GM12878 (cell line): ENCODE measurements around the gene ADAMTS14. TPM values are rescaled to one million over a fixed set of nuclear protein-coding genes. Genes with fewer than 3 reads are reported as not detected.

Experiments
- ATAC-seq: fragments of 200-7000 bp; cut with Tn5 transposase; 3 replicates; pipeline ENCODE4 v1.9.1; 2020; ENCODE audit warnings: mild to moderate bottlenecking, moderate library complexity
- BruUV-seq: library from RNA; stranded (reverse); fragments of 400-500 nt; replicated peaks from 2 replicates; lab custom pipeline; 2021; lab: Mats Ljungman, UMichigan
- CTCF ChIA-PET: fragments of 300-600 bp; sonication (Branson Sonifier 250); formaldehyde crosslinking; extraction: SDS; loops from one replicate; lab custom pipeline; 2021; ENCODE audit warnings: inconsistent platforms; lab: Yijun Ruan, JAX
- POLR2A ChIA-PET: fragments of 350-600 bp; formaldehyde crosslinking; extraction: SDS; loops from one replicate; lab custom pipeline; 2021; ENCODE audit warnings: inconsistent platforms; lab: Charles Lee
- RAD21 ChIA-PET: fragments of 300-600 bp; sonication (Branson Sonifier 250); formaldehyde crosslinking; loops from one replicate; lab custom pipeline; 2023; ENCODE audit warnings: antibody characterized with exemption; ENCODE audit not compliant: unreplicated experiment; lab: Charles Lee
- SMC1A ChIA-PET: fragments of 300-600 bp; sonication (Branson Sonifier 250); formaldehyde crosslinking; loops from one replicate; lab custom pipeline; 2023; ENCODE audit not compliant: unreplicated experiment, uncharacterized antibody; lab: Charles Lee
- DNase-seq: peaks from one replicate; pipeline ENCODE4 v3.0.0-alpha.2; 2011; ENCODE audit warnings: low read depth, low spot score
- FAIRE-seq: peaks from 3 replicates; lab custom pipeline; 2011; peaks lifted over from hg19 to GRCh38; lab: Jason Lieb, UNC
- H2AFZ ChIP-seq: 2 replicates; pipeline ENCODE4 v1.6.0; 2011; ENCODE audit warnings: low read depth, low read length, control low read depth; ENCODE audit not compliant: control insufficient read depth
- H3K27ac ChIP-seq: 2 replicates; pipeline ENCODE4 v1.5.1; 2011; ENCODE audit warnings: control low read depth; ENCODE audit not compliant: control insufficient read depth, insufficient read depth
- H3K27me3 ChIP-seq, 2 experiments: replicated peaks in 1 of 2; 2 replicates each; pipeline versions ENCODE4 v1.6.0 to v1.6.1; 2011; ENCODE audit warnings: low read length in 1 of 2; ENCODE audit not compliant: control insufficient read depth in 2 of 2, insufficient read depth in 2 of 2
- H3K36me3 ChIP-seq, 2 experiments: 2 replicates each; pipeline ENCODE4 v1.5.1; 2011; ENCODE audit warnings: low read length in 1 of 2; ENCODE audit not compliant: control insufficient read depth in 2 of 2, insufficient read depth in 2 of 2
- H3K4me1 ChIP-seq: 2 replicates; pipeline ENCODE4 v1.6.1; 2011; ENCODE audit warnings: mild to moderate bottlenecking, low read length, moderate library complexity, mixed read lengths; ENCODE audit not compliant: control insufficient read depth, insufficient read depth
- H3K4me2 ChIP-seq: 2 replicates; pipeline ENCODE4 v1.6.0; 2011; ENCODE audit warnings: control low read depth; ENCODE audit not compliant: control insufficient read depth, insufficient read depth
- H3K4me3 ChIP-seq: fragments of 200-600 bp; sonication (generic); 2 replicates; pipeline ENCODE4 v1.5.1; 2016
- H3K79me2 ChIP-seq: 2 replicates; pipeline ENCODE4 v1.6.0; 2011; ENCODE audit warnings: low read length; ENCODE audit not compliant: control insufficient read depth, insufficient read depth
- H3K9ac ChIP-seq: 2 replicates; pipeline ENCODE4 v1.8.0; 2011; ENCODE audit warnings: low read length, control low read depth, mixed read lengths; ENCODE audit not compliant: control insufficient read depth, insufficient read depth
- H3K9me3 ChIP-seq: replicated peaks from 3 replicates; pipeline ENCODE4 v1.5.1; 2011; ENCODE audit warnings: mild to moderate bottlenecking, low read length; ENCODE audit not compliant: control insufficient read depth, insufficient read depth
- H4K20me1 ChIP-seq: 2 replicates; pipeline ENCODE4 v1.6.0; 2011; ENCODE audit not compliant: control insufficient read depth, insufficient read depth
- BRCA1 ChIP-seq: IDR thresholded peaks from 2 replicates; pipeline ENCODE4 v1.6.1; 2011; ENCODE audit warnings: low read depth, low read length, improper control_type of control experiment
- CREB1 ChIP-seq: IDR thresholded peaks from 2 replicates; pipeline ENCODE4 v1.6.1; 2012; ENCODE audit warnings: low read depth, mild to moderate bottlenecking, inconsistent platforms
- CREM ChIP-seq: IDR thresholded peaks from 2 replicates; pipeline ENCODE4 v1.6.1; 2014; ENCODE audit warnings: antibody characterized with exemption, low read depth
- CUX1 ChIP-seq: IDR thresholded peaks from 2 replicates; pipeline ENCODE4 v1.6.1; 2012; ENCODE audit warnings: improper control_type of control experiment, low read depth, low read length; ENCODE audit not compliant: insufficient replicate concordance
- EED ChIP-seq: sonication (generic); IDR thresholded peaks from 2 replicates; pipeline ENCODE4 v1.6.1; 2016; ENCODE audit warnings: antibody characterized with exemption, low read depth
- HCFC1 ChIP-seq: fragments of 150-350 bp; IDR thresholded peaks from 2 replicates; pipeline ENCODE4 v1.6.1; 2014; ENCODE audit warnings: low read length
- HSF1 ChIP-seq: fragments of 150-350 bp; IDR thresholded peaks from 2 replicates; pipeline ENCODE4 v1.6.1; 2014; ENCODE audit warnings: mild to moderate bottlenecking, low read depth, low read length
- KLF5 ChIP-seq: fragments of 450-650 bp; IDR thresholded peaks from 2 replicates; pipeline ENCODE4 v1.6.1; 2014; ENCODE audit warnings: mild to moderate bottlenecking; ENCODE audit not compliant: partially characterized antibody
- MTA3 ChIP-seq: IDR thresholded peaks from 2 replicates; pipeline ENCODE4 v1.6.1; 2012; ENCODE audit warnings: low read length, inconsistent platforms, borderline replicate concordance
- NR2C2 ChIP-seq: IDR thresholded peaks from 2 replicates; pipeline ENCODE4 v1.6.1; 2011; ENCODE audit warnings: borderline replicate concordance, low read depth; ENCODE audit not compliant: control insufficient read depth, insufficient read length
- NR2F1 ChIP-seq: fragments of 450-650 bp; conservative IDR thresholded peaks from 2 replicates; pipeline ENCODE4 v1.6.1; 2017; ENCODE audit warnings: mild to moderate bottlenecking
- PKNOX1 ChIP-seq: fragments of 450-650 bp; IDR thresholded peaks from 2 replicates; pipeline ENCODE4 v1.6.1; 2016; ENCODE audit warnings: mild to moderate bottlenecking
- RFX5 ChIP-seq: IDR thresholded peaks from 2 replicates; pipeline ENCODE4 v1.6.1; 2011; ENCODE audit warnings: low read depth, low read length, improper control_type of control experiment
- SIN3A ChIP-seq: IDR thresholded peaks from 2 replicates; pipeline ENCODE4 v1.6.1; 2012; ENCODE audit warnings: low read depth, low read length, improper control_type of control experiment
- SIX5 ChIP-seq: IDR thresholded peaks from 2 replicates; pipeline ENCODE4 v1.6.1; 2011; ENCODE audit warnings: mild to moderate bottlenecking, low read depth, low read length, moderate library complexity; ENCODE audit not compliant: severe bottlenecking
- ZNF384 ChIP-seq: IDR thresholded peaks from 2 replicates; pipeline ENCODE4 v1.6.1; 2012; ENCODE audit warnings: low read depth, mild to moderate bottlenecking, low read length, improper control_type of control experiment, borderline replicate concordance
- ZZZ3 ChIP-seq: IDR thresholded peaks from 2 replicates; pipeline ENCODE4 v1.6.1; 2011; ENCODE audit warnings: low read depth; ENCODE audit not compliant: control insufficient read depth, insufficient read length
- in situ Hi-C: fragments of 300-500 bp; cut with MboI; formaldehyde crosslinking; loops from 9 replicates; pipeline ENCODE4 v1.14.3; 2018; ENCODE audit warnings: mixed read lengths
- intact Hi-C: fragments of 100-400 bp; cut with micrococcal nuclease; formaldehyde crosslinking; loops from one replicate; pipeline ENCODE4 v1.14.2; 2022; ENCODE audit not compliant: unreplicated experiment
- polyA plus RNA-seq, 11 experiments: library from polyadenylated mRNA; depleted of rRNA in 4 of 11; unstranded in 6 of 11; stranded (reverse) in 5 of 11; fragments of >200 nt; fragmentation: Nextera tagmentation in 4 of 11; fragmentation: Illumina TruSeq in 1 of 11; extraction: Ambion mirVana in 4 of 11; extraction: Trizol in 1 of 11; gene quantifications; 1 replicate in 1 of 11; 2 replicates in 10 of 11; pipeline versions ENCODE4 v1.2.1 to v1.2.3, GENCODE V29; 2011 to 2016; ENCODE audit warnings: inconsistent platforms in 2 of 11, missing spikeins in 2 of 11, low read depth in 1 of 11
- total RNA-seq, 4 experiments: library from RNA; depleted of rRNA in 3 of 4; stranded (reverse); fragments of >200 nt in 3 of 4; fragmentation: Illumina TruSeq in 1 of 4; extraction: Trizol in 1 of 4; gene quantifications; 2 replicates each; pipeline versions ENCODE4 v1.2.1 to v1.2.3, GENCODE V29; 2013 to 2021

The ADAMTS14 gene
- total and polyA plus RNA-seq, 10 of the 15 experiments (the other 5 are each of a cell fraction or from before 2014, with no cell fraction given), result 0.03 to 0.05 TPM; not detected in 8

GRCh38 chr10:70669015-70669414, 3.3 kb upstream of the ADAMTS14 start:
- FAIRE-seq (no peak), DNase-seq (no peak), ATAC-seq (no peak)
- no peak overlapping the region for H3K4me3 ChIP-seq
- TF ChIP-seq ZNF384 (no peak), SIN3A (no peak), PKNOX1 (no peak), HSF1 (no peak), EED (no peak), HCFC1 (no peak), RFX5 (no peak), NR2C2 (no peak), MTA3 (no peak), CUX1 (no peak), CREB1 (no peak), BRCA1 (no peak), KLF5 (no peak), NR2F1 (no peak), CREM (no peak), SIX5 (no peak), ZZZ3 (no peak)
- H3K79me2 ChIP-seq, result no peaks in the 10 kb centered on the region
- intact Hi-C loops (no loop called here), in situ Hi-C loops (no loop called here)
- no TSS peak for BruUV-seq
- no peak overlapping the region for H2AFZ ChIP-seq
- CTCF ChIA-PET, result interaction anchor here (1.2 to 1.4 kb wide), 2 partner anchors 10 to 93 kb away, joined by 3 to 5 read pairs; no protein-coding TSS in a partner anchor
- peaks cover 0 to 4% of the 10 kb centered on the region in 2 experiments; a peak in 2 of 4 replicates for H3K27me3 ChIP-seq
- H3K27ac ChIP-seq, result no peak overlapping the region
- no peak overlapping the region for H3K4me2 ChIP-seq
- H3K9ac ChIP-seq, result no peak overlapping the region
- RAD21 ChIA-PET, result no interaction called here
- H3K36me3 ChIP-seq, result no peaks in the 10 kb centered on the region
- peaks cover 6% of the 10 kb centered on the region for H3K4me1 ChIP-seq
- H4K20me1 ChIP-seq, result no peaks in the 10 kb centered on the region
- SMC1A ChIA-PET, result no interaction called here
- POLR2A ChIA-PET, result no interaction called here
- H3K9me3 ChIP-seq, result no peaks in the 10 kb centered on the region; the same call in 2 of the 3 replicates
